Epithelial cell of umbilical artery (primary cell): ENCODE measurements around the gene PPP1R1B. TPM values are rescaled to one million over a fixed set of nuclear protein-coding genes. Genes with fewer than 3 reads are reported as not detected.

Experiments used
- total RNA-seq: library from RNA; depleted of rRNA; stranded (reverse); fragments of >200 nt; gene quantifications from 2 replicates; pipeline ENCODE4 v1.2.3, GENCODE V29; 2014

Gene PPP1R1B
- not detected in 2 replicates for total RNA-seq

GRCh38 chr17:39626171-39627046, at the start of gene PPP1R1B:
PPP1R1B (plus strand) TSS chr17:39626952; CDS start chr17:39627393, 441 bp downstream.

DNA sequence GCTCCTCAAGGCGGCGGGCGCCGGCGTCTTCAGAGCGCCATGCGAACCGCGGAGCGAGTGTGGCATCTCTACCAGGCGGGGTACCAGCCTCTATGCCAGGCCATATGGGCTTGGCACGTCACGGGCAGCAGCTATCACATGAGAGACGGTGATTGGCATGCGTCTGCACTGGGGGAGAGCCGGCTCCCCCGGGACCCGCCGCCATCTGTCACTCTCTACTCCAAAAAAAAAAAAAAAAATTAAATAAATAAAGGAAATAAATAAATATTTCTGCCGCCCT, 19.0 kb upstream of the PPP1R1B start, which contains the start of gene NEUROD2:
Gene NEUROD2 (minus strand): TSS at position 70 of the 280 bp plus-strand sequence. CDS start 1,321 bp downstream, outside the sequence.

GRCh38 chr17:39636927-39637736, 10.4 kb downstream of the PPP1R1B start, which contains the start of gene STARD3:
STARD3 (plus strand) TSS chr17:39637144; CDS start chr17:39653532, 16,388 bp downstream.

GRCh38 chr17:39664581-39665561, 38.1 kb downstream of the PPP1R1B start, which contains the start of gene TCAP:
TCAP (plus strand) TSS chr17:39665349; CDS start chr17:39665360, 11 bp downstream.

DNA sequence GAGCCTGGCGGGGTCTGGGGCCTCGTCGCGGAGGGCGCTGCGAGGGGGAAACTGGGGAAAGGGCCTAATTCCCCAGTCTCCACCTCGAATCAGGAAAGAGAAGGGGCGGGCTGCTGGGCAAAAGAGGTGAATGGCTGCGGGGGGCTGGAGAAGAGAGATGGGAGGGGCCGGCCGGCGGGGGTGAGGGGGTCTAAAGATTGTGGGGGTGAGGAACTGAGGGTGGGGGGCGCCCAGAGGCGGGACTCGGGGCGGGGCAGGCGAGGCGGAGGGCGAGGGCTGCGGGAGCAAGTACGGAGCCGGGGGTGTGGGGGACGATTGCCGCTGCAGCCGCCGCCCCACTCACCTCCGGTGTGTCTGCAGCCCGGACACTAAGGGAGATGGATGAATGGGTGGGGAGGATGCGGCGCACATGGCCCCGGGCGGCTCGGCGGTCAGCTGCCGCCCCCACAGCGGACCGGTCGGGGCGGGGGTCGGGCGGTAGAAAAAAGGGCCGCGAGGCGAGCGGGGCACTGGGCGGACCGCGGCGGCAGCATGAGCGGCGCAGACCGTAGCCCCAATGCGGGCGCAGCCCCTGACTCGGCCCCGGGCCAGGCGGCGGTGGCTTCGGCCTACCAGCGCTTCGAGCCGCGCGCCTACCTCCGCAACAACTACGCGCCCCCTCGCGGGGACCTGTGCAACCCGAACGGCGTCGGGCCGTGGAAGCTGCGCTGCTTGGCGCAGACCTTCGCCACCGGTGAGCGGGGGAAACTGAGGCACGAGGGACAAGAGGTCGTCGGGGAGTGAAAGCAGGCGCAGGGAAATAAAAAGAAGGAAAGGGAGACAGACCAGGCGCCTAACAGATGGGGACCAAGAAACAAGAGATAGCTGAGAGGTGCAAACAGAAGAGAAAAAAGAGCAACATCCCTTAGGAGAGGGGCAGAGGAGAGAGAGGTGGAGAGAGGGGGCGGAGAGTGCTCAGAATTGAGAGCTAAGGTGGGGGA, 41.5 kb downstream of the PPP1R1B start, which contains the start of gene PNMT:
Gene PNMT (plus strand): TSS at position 509 of the 980 bp plus-strand sequence. CDS start 23 bp downstream, at position 532.

Other genes starting within 250 kb of the PPP1R1B start
- gene FBXL20, start 225.3 kb upstream of the PPP1R1B start, total RNA-seq = 7.8 and 12.8 TPM in 2 replicates
- 16.6 and 18.8 TPM in 2 replicates for gene MED1, start 175.7 kb upstream of the PPP1R1B start, total RNA-seq
- 16.2 and 21.1 TPM in 2 replicates for gene CDK12, start 165.5 kb upstream of the PPP1R1B start, total RNA-seq
- not detected in 2 replicates for gene NEUROD2, start 19.0 kb upstream of the PPP1R1B start, total RNA-seq
- gene STARD3, start 10.2 kb downstream of the PPP1R1B start, total RNA-seq = 16.7 and 19.8 TPM in 2 replicates
- gene TCAP, start 38.4 kb downstream of the PPP1R1B start, total RNA-seq = under 0.01 and 0.15 TPM in 2 replicates
- gene PNMT, start 41.5 kb downstream of the PPP1R1B start, total RNA-seq = not detected in 2 replicates
- gene PGAP3, start 61.1 kb downstream of the PPP1R1B start, total RNA-seq = 1.9 and 5.6 TPM in 2 replicates
- gene ERBB2, start 73.1 kb downstream of the PPP1R1B start, total RNA-seq = 15.3 TPM in 2 replicates
- gene MIEN1, start 103.6 kb downstream of the PPP1R1B start, total RNA-seq = 15.9 and 25.4 TPM in 2 replicates
- not detected in 2 replicates for gene GRB7, start 111.0 kb downstream of the PPP1R1B start, total RNA-seq
- under 0.01 TPM in 1 of 2 replicates, not detected in the other for gene IKZF3, start 237.4 kb downstream of the PPP1R1B start, total RNA-seq
- gene ZPBP2, start 241.2 kb downstream of the PPP1R1B start, total RNA-seq = not detected in 2 replicates